NCI-H2196 (cell line): ENCODE results near the gene OXTR.

Experiments
- DNase-seq: peaks from one replicate; lab custom pipeline; 2025; ENCODE audit not compliant: unreplicated experiment; lab: John Stamatoyannopoulos, UW

Gene OXTR

DNA sequence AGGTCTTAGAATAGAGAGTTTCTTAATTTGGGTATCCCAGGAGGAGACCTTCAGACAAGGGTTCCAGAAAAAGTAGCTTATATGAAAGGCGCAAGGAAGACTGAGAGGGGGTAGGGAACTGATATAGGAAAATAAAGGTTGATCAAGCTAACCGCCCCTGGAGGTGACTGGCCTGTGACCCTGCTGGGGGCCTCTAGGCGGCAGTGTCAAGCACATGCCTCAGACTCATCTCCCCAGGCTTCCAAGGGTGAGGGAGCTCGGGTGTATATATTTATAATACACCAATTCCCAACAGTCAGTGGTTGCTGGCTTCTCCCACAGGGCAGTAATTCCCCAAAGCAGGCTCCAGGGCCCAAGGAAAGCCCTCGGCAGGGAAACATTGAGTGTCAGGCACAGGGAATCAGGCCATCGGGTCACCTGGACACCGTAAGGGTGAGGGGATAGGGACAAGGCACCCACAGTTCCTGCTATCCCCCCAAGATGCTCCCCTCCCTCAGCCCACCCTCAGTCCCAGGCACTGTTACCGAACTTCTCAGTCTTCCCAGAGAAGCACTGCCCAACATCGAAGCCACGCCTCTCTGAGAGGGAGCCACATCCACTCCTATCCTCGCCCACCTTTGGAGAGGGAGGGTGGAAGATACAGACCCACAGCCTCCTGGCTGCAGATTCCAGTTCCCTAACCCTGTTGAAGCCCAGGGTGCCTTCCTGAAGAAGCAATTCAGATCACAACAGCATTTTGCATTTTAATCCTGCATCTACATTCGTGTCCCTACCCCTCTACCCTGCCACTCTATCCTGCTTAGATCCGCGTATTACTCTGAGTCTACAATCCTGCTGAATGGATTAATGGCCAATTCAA lies 55.3 kb downstream of the OXTR start:
- DNase-seq: no peak

DNA sequence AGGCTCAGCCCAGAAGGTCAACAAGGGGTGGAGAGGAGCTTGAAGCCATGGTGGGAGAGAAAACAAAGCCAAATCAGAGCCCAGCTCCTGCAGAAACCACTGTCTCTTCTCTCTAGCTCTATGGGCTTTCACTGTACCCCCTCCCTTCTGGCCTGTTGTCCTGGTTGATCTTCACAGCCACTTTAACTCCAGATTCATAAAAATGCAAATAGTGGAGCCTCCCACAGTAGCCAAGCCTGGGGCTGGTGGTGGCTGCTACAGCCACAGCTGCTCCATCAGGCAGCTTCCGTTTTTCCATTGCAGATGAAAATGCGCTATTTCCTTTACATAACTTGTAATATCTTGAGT lies 56.5 kb downstream of the OXTR start:
- DNase-seq: no peak

DNA sequence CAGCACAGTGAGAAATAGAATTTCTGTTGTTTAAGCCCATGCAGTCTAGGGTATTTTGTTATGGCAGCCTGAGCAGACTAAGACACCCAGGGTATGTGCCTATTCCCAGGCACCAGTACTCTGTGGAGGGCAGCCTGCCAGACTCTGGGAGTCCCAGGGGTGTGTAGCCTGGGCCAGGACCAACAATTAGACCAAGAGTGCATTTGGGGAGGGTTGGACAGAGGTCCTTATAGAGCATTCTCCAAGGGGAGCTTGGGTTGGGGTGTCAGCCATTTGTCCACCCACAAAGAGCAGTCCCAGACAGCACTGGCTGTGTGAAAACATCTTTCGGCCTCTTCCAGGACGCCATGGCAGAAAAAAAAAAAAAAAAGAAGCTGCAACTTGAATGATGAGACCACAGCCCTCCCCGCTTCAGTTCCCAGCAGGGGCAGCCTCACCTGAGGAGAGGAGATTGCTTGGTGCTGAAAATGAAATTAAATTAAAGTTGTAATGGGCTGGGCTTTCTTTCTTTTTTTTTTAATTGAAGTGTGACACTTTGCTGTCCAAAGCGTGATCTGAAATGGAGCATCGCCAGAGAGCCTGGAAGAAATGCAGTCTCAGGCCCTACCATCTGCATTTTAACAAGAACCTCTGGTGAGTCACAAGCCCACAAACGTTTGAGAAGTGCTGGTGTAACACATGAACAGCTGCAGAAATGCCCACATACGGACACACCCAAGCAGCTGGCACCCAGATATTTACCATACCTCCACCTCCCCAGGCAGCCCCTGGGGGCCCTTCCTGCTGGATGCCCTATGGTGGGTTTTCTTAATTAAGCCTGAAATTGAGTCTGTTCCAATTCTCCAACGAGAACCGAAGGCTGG lies 57.1 kb downstream of the OXTR start:
- DNase-seq: no peak

DNA sequence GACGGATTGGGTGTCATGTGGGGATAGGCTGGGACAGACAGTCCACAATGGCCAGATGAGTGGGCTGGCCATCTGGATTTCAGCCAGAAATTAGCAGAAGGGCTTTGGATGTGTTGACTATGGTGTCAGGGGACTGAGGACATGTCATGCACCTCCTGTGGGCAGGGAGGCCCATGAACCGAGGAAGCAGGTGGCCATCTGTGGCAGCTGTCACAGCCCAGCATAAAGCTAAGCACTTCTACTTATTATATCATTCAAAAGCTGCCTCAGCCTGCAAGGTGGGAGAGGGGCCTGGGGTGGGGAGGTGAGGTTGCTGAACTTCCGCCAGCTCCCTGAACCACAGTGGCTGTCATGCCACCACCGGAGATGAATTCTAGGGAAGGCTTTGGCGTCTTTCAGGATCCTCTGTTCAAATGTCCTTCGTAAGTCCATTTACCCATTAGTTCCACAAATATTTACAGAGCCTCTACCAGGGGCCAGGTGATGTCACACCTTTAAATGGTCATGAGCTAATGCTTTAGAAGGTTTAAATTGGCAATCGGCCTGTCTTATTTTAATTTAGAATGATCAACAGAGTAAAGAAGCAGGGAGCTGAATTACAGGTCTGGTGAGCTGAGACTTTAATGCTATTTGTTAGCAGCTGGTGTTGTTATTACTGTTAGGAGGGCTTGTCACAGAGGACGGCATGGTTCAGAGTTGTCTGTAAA lies 59.5 kb downstream of the OXTR start:
- DNase-seq: peak; percentile 14

DNA sequence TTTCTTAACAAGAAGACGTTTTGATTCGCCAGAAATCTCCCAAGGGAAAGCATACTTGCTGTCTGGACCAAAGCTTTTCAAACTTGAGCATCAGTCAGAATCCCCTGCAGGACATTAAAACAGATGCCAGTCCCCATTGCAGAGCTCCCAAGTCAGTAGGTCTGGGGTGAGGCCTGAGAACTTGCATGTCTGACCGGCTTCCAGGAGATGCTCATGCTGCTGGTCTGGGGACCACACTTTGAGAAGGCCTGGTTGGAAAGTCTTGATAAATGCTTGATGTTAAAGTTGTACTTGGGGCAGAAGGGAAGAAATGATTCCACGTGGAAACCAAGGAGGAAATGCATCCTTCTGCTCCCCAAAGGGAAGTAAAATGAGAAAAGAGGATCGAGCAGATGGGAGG lies 60.1 kb downstream of the OXTR start:
- no peak for DNase-seq

DNA sequence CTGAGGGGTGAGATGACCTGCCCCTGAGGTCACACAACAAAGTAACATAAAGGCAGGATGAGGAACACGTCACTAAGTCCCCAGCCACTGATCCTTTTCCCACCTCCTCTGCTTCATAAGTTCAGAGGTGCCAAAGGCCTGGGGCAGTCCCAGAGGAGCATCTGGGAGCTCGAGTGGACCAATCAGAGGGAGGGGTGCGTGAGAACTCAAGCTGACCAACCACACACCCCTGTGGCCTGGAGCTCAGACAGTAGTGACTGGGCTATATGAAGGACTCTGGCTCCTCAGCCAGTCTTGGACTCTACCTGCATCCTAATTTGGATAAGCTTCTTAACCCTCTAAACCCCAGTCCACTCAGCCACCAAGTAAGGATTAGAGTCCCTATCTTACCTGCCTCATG lies 63.8 kb downstream of the OXTR start:
- no peak for DNase-seq

DNA sequence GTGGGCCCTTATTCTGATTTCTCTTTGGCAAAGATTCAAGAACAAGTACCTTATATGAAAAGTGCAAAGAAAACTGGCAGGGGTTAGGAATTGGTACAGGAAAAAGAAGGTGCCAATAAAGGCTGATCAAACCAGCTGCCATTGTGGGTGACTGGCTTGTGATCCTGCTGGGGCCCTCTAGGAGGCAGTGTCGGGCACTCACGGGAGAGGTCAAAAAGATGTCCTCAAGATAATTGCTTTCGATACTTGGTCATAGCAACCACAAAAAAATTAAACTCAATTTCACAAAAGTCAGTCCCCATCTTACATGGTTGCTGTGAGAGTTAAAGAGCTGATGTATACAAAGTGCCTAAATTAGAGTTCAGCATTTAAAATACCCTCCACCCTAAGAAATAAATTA lies 66.9 kb downstream of the OXTR start:
- DNase-seq: no peak
